HFF-Myc (cell line): ENCODE measurements around the gene DCTN4.
A peak's percentile ranks its signal among the peaks of the same experiment; 100 is the strongest.

ENCODE experiments used
- DNase-seq: peaks from one replicate; pipeline ENCODE4 v3.0.0-alpha.2; 2011; ENCODE audit warnings: low read depth; ENCODE audit errors: extremely low read depth
- H3K4me3 ChIP-seq: replicated peaks from 2 replicates; pipeline ENCODE4 v1.5.1; 2011; ENCODE audit warnings: low read depth, mild to moderate bottlenecking, control low read depth, low read length
- CTCF ChIP-seq: IDR thresholded peaks from 2 replicates; pipeline ENCODE4 v1.5.1; 2012; ENCODE audit warnings: mild to moderate bottlenecking, low read depth, low read length, control low read depth; ENCODE audit errors: missing control alignments

Gene DCTN4

GRCh38 chr5:150778088-150778516 lies 19.3 kb upstream of the DCTN4 start:
- DNase-seq = no peak
- TF ChIP-seq CTCF = no peak

GRCh38 chr5:150777685-150778084 lies 18.9 kb upstream of the DCTN4 start:
- no peak for DNase-seq
- no peak for TF ChIP-seq CTCF
- peak overlapping the region; percentile 87 for H3K4me3 ChIP-seq

More at GRCh38 chr5:150778088-150778516, 19.3 kb upstream of the DCTN4 start:
- peak overlapping the region; percentile 87 for H3K4me3 ChIP-seq

GRCh38 chr5:150774145-150774544 lies 15.3 kb upstream of the DCTN4 start:
- no peak for TF ChIP-seq CTCF
- no peak for DNase-seq

GRCh38 chr5:150771034-150771795 lies 12.4 kb upstream of the DCTN4 start:
- no peak overlapping the region for H3K4me3 ChIP-seq
- TF ChIP-seq CTCF = no peak
- DNase-seq = no peak

More at GRCh38 chr5:150774145-150774544, 15.3 kb upstream of the DCTN4 start:
- no peak overlapping the region for H3K4me3 ChIP-seq

- TF ChIP-seq CTCF = no peak
- H3K4me3 ChIP-seq = no peak overlapping the region
Measured at GRCh38 chr5:150766251-150766650, 7.4 kb upstream of the DCTN4 start.

GRCh38 chr5:150765799-150766169 lies 7.0 kb upstream of the DCTN4 start:
- no peak for TF ChIP-seq CTCF
- H3K4me3 ChIP-seq = no peak overlapping the region
- no peak for DNase-seq

More at GRCh38 chr5:150766251-150766650, 7.4 kb upstream of the DCTN4 start:
- DNase-seq = no peak
